Activated CD8-positive, alpha-beta memory T cell treated with anti-CD3 and anti-CD28 coated beads, Interleukin-2, amount 50 U/mL, for 48 hours (primary cell): ENCODE results near the gene ZDHHC14.

Experiments used
- DNase-seq: peaks from one replicate; pipeline ENCODE4 v3.0.0-alpha.2; 2020

Gene ZDHHC14

DNA sequence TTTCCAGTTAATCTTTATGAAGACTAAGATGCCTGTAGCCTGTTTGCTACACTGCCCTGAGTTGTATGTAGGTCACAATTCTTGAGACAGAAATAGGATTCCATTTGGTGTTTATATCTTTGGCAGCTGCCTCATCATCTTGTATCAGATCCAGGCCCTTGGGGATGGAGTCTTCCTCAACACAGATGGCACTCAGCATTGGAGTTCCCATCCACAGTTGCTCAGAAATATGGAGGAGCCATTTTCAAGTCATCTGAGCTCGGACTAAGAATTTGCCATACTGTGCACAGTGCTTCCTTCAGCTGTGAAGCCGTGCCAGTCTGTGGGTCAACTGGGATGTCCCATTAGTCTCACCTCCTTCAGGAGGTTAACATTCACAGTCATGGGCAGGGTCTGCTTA is 156.6 kb downstream of the ZDHHC14 start:
- no peak for DNase-seq

DNA sequence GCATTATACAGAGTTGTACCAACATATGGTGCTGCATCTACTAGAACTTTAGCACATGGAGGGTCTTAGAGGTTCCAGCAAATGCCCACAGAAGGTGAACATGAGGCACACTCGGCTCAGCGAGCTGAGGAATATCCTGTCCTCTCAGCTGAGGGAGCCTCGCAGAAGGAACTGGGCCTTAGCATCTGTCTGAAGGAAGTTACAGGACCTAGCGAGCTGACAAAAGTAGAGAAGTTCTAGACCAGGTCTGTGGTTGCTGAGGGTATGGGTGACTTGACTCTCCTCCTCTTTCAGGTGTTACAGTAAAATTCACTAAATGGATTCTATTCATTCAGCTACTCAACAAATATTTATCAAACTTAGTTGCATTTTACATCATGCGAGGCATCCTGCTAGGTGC is 157.2 kb downstream of the ZDHHC14 start:
- no peak for DNase-seq

GRCh38 chr6:157538698-157539097 is 157.7 kb downstream of the ZDHHC14 start:
- no peak for DNase-seq

- no peak for DNase-seq
Measured at GRCh38 chr6:157539421-157539822, 158.4 kb downstream of the ZDHHC14 start.

DNA sequence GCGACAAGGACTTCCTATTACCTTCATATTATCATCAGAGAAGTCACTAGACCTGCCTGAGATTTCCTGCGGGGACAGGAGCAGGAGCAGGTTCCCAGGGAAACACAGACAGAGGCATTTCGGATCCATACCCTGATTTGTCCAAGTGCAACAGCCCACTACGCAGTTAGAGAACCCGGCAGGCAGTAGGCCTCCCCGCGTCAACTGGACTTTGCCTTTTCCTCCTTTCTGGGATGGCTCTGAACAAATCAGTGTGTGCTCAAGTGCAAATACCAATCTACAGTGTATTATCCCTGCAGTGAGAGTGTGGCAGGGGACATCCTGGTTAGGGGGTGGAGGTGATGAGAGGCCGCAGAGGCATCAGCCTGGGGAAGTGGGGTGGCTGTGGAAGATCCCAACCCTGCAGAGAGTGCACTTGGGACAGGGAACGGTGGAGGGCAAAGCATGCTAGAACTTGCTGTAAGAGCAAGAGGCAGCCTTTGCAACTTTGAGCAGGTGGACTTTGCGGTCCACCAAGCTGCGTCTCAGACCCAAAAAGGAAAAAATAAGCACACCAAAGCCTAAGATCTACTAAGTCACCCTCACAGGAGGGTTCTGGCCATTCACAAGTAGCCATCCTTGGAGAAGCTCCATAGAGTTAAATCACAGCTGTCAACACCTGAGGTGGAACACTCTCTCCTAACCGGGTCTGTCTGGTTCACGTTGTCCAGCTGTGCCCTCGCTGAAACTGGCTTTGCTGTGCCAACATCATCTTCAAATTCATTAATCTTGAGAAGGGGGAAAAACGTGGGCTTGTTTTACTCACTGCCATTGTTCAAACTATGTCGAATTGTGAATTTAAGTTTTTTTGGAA is 159.1 kb downstream of the ZDHHC14 start:
- no peak for DNase-seq

- no peak for DNase-seq
Measured at GRCh38 chr6:157541618-157542413, 160.8 kb downstream of the ZDHHC14 start.

GRCh38 chr6:157542414-157543160 is 161.6 kb downstream of the ZDHHC14 start:
- DNase-seq, result no peak

DNA sequence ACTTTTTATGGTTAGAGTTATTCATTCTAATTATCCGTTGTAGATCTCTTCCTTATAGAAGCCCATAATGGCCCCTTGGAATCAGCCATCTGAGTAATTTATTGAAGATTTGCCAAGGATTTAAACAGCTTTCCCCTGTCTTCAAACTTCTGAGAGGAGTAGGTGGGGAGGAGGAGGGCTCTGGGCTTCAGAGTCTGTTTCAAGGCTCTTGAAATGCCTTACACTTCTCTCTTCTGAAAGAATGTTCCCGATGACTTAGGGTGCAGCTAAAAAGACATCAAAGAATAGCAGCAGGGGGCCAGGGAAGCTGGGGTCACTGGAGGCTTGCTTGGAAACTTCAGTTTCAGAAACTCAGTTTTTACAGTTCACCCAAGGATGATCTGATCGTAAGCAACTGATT is 165.3 kb downstream of the ZDHHC14 start:
- DNase-seq, result no peak

DNA sequence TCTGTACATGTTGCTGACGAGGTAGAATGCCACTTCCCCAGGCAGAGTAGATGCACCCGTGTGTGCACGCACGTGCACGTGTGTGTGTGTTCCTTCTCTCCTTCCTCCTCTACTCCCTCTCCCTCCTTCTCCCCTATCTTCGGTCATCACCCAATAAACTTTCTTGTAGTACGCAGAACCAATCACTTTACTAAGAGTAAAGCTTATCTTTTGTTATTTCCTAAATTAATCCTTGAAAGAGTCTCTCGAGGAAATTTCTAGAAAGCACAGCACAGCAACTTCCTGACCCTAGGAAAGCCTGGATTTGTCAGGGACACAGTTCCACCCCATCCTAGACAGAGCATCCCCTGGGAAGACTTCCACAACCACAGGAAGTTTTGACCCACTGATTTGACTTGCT is 166.1 kb downstream of the ZDHHC14 start:
- no peak for DNase-seq

GRCh38 chr6:157548635-157549467 is 167.9 kb downstream of the ZDHHC14 start:
- DNase-seq, result no peak

GRCh38 chr6:157549468-157549745 is 168.4 kb downstream of the ZDHHC14 start:
- no peak for DNase-seq

DNA sequence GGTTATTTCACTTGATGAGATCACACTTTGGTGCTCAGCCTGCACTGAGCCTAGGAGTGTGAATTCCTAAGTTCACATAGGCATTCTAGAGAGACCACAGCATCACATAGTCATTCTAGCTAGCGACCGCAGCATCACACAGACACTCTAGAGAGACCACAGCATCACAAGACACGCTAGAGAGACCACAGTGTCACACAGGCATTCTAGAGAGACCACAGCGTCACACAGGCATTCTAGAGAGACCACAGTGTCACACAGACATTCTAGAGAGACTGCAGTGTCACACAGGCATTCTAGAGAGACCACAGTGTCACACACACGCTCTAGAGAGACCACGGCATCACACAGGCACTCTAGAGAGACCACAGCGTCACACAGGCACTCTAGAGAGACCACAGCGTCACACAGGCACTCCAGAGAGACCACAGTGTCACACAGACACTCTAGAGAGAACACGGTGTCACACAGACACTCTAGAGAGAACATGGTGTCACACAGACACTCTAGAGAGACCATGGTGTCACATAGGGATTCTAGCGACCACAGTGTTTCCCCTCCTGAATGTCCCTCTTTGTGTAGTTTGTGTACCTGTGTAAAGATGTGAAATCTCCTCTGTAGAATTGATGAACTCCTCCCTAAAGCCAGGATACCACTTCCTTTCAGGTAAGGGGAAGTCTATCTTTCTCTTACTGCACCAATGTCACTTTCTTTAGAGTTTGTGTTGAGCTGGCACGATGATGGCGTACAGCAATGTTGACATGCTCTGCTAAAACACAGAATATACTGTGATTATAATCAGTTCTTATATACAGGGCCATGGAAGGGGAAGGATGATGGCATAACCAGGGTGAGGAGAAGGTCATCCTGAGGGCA is 169.4 kb downstream of the ZDHHC14 start:
- DNase-seq, result no peak

- no peak for DNase-seq
Measured at GRCh38 chr6:157551041-157551832, 170.2 kb downstream of the ZDHHC14 start.

DNA sequence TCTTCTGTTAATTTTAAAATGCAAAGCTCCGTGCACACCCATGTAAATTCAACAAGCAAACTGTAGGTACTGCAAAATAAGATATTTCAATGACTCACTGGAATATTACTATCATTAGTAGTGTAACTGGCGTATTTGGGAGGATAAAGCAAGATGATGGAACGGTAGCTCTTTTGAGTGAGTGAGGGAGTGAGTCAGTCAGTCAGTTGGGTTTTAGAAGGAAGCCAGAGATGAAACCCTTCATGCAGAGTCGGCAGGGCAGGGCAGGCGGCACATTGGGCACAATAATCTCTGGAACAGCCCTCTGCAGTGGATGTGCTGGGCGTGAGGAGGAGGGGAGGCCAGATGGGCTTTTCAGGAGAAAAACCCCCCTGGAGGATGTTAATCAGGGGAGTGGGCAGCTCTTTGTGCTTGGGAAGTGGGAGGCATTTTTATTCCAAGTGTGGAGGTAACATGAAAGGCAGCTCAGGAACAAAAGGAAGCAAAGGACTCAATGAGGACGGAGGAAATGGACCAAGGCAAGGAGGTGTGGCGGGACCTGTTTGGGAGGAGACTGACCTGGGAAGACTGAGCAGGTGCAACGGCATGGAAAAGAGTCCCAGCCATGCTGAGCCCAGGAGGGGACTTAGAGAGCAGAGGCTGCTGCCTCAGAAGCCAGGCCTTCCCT is 171.2 kb downstream of the ZDHHC14 start:
- DNase-seq, result no peak

DNA sequence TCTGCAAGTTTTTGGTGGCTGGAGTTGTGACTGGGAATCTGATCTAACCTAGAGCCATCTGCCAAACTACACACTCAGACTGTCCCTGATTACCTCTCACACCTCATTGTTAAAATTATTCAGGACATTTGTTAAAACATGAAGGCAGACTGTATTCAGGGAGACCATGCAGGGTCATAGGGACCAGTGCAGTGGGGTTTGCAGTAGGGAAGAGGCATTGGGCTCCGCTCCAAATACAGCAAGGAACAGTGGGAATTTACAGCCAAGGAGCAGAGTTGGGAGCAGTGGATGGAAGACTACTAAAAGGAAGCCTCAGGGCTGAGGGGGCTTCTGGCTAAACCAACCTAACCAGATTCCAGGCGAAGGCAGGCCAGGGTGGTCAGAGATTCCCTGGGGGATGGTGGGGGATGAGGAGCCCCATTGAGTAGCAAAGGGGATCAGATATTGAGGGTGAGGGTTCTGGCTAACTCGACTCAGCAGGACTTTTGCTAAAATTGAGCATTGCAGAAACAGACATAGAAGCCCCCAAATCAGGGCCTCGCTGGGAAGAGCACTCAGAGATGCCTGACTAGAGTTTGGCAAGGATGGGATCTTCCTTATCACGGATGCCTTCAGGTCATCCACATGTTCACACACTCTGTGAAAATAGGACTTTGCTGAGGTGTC is 172.0 kb downstream of the ZDHHC14 start:
- no peak for DNase-seq

- no peak for DNase-seq
Measured at GRCh38 chr6:157554747-157555146, 173.8 kb downstream of the ZDHHC14 start.

DNA sequence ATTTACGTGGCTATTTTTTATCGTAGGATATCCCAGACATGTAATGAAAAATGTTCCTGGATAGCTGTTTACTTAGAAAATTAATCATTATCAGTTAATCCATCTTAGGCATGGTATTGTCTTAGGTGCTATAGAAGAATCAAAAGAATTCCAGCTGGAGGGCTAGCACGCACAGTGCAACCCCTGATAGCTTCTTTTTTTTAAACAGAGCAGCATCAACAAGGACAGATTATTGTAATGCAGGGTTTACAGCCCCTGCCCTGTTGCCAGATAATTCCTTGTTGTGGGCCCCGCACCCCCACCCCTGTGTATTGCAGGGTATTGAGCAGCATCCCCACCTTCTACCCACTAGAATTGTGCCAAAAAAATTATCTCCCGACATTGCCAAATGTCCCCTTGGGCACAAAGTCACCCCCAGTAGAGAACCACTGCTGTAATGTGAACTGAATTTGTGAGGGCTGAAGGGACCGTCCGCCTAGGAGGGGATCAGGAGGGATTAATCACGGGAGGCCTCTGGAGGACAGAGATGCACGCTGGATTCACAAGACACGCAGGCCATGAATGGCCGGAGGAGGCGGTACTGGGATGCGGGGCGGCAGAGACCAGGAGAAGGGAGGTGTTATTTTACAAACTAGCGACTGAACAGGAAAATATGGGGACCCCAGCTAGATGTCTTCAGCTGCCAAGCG is 174.6 kb downstream of the ZDHHC14 start:
- DNase-seq, result no peak

- no peak for DNase-seq
Measured at GRCh38 chr6:157556144-157556645, 175.2 kb downstream of the ZDHHC14 start.
